NB4 (cell line): ENCODE data around the gene BFSP2.

Experiments used
- POLR2A ChIP-seq: IDR thresholded peaks from 2 replicates; pipeline ENCODE4 v1.6.1; 2011; ENCODE audit warnings: mild to moderate bottlenecking; ENCODE audit not compliant: insufficient read length; ENCODE audit errors: extremely low read depth
- TF ChIP-seq, protein P1 (sequence below): IDR thresholded peaks from one replicate; pipeline ENCODE4 v1.5.1; 2012; ENCODE audit warnings: low read depth, low read length

DNA sequence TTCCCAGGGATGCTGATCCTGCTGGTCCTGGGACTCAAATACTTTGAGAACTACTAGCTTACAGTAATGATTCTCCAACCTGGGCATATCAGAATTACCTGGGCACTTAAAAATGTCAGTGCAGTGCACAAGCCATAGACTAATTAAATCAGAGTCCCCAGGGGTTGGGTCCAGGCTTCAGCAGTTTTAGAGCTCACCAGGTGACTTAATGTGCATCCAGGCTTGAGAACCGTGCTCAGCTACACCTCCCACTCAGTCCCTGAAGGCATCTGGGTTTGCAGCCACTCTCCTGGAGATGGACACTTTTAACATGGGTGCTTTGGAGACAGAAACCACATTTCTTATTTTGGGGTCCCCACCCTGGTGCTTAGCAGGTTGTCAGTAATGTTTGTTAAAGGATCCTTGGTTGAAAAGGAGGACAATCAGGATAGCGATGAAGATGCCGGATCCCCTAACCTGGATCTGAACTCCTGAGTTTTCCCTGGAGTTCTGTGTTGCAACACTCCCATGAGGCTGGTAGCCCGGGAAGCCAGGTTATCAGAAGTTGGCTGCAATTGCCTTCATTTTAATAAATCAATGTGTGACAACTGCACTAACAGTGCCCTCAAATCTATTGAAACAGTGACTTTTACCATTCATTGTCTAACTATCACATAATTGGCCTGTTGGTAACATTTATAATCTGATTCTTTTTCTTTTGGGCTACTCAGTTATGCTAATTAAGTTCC, 48.1 kb downstream of the BFSP2 start:
- no peak for TF ChIP-seq POLR2A
- TF ChIP-seq, protein P1, sequence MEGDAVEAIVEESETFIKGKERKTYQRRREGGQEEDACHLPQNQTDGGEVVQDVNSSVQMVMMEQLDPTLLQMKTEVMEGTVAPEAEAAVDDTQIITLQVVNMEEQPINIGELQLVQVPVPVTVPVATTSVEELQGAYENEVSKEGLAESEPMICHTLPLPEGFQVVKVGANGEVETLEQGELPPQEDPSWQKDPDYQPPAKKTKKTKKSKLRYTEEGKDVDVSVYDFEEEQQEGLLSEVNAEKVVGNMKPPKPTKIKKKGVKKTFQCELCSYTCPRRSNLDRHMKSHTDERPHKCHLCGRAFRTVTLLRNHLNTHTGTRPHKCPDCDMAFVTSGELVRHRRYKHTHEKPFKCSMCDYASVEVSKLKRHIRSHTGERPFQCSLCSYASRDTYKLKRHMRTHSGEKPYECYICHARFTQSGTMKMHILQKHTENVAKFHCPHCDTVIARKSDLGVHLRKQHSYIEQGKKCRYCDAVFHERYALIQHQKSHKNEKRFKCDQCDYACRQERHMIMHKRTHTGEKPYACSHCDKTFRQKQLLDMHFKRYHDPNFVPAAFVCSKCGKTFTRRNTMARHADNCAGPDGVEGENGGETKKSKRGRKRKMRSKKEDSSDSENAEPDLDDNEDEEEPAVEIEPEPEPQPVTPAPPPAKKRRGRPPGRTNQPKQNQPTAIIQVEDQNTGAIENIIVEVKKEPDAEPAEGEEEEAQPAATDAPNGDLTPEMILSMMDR: no peak
